ENCODE results near the gene CCNG2.

GRCh38 chr4:77113069-77113468, 43.9 kb upstream of the CCNG2 start:
- no peak for TF ChIP-seq CTCF (IDR thresholded peaks at IDR 0.05)
- TF ChIP-seq POLR2A (IDR thresholded peaks at IDR 0.05) = no peak

Data from esophagus squamous epithelium (tissue), 4 donors.